ENCODE measurements around the gene CCND3. TPM values are rescaled to one million over a fixed set of nuclear protein-coding genes. Genes with fewer than 3 reads are reported as not detected.
A peak's percentile ranks its signal among the peaks of the same experiment; 100 is the strongest.

Gene CCND3
- total RNA-seq, 1 donor from 2014 or later = 11.8 TPM

DNA sequence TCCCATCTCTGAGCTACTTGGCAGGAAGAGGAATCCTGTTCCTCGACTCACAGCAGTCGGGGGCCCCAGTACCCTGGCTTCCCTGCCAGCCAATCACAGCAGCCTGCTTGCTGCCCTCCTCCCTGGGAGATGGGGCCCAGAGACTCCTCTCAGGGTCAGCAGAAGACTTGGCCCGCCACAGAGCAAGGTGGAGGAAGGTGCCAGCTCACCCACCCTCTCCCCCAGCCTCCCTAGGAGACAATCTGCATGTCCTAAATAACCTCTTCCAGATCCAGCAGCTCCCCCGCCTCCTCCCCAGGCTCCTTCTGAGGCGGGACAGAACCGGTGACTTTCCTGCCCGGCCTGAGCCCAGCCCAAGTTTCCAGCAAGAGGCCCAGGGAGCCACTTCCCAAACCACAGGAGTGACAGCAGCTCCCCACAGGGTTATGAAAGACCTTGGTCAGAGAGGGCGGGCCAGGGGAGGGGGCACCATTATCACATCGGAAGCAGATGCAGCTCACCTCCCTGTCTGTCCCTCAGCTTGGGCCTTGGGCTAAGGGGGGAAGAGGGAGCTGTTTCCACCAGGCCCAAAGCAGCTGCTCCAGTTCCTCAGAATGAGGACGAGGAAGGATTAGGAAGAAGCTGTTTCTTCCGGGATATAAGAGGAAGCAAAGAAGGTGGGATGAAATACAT, 2.3 kb downstream of the CCND3 start:
- DNase-seq (ENCODE audit: low read depth) (no peak), FAIRE-seq (no peak)
- Histone ChIP-seq H3K36me3 (ENCODE audit: control insufficient read depth, insufficient read depth, low read length) (peaks cover 15% of the 10 kb centered on the region), H3K27me3 (ENCODE audit: control insufficient read depth, insufficient read depth, low read length) (no peaks in the 10 kb centered on the region), H3K4me3 (ENCODE audit: low read depth, low read length) (no peak overlapping the region)
- TF ChIP-seq, protein P1, sequence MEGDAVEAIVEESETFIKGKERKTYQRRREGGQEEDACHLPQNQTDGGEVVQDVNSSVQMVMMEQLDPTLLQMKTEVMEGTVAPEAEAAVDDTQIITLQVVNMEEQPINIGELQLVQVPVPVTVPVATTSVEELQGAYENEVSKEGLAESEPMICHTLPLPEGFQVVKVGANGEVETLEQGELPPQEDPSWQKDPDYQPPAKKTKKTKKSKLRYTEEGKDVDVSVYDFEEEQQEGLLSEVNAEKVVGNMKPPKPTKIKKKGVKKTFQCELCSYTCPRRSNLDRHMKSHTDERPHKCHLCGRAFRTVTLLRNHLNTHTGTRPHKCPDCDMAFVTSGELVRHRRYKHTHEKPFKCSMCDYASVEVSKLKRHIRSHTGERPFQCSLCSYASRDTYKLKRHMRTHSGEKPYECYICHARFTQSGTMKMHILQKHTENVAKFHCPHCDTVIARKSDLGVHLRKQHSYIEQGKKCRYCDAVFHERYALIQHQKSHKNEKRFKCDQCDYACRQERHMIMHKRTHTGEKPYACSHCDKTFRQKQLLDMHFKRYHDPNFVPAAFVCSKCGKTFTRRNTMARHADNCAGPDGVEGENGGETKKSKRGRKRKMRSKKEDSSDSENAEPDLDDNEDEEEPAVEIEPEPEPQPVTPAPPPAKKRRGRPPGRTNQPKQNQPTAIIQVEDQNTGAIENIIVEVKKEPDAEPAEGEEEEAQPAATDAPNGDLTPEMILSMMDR (IDR thresholded peaks at IDR 0.05; ENCODE audit: insufficient read depth, low read length, severe bottlenecking) = no peak

DNA sequence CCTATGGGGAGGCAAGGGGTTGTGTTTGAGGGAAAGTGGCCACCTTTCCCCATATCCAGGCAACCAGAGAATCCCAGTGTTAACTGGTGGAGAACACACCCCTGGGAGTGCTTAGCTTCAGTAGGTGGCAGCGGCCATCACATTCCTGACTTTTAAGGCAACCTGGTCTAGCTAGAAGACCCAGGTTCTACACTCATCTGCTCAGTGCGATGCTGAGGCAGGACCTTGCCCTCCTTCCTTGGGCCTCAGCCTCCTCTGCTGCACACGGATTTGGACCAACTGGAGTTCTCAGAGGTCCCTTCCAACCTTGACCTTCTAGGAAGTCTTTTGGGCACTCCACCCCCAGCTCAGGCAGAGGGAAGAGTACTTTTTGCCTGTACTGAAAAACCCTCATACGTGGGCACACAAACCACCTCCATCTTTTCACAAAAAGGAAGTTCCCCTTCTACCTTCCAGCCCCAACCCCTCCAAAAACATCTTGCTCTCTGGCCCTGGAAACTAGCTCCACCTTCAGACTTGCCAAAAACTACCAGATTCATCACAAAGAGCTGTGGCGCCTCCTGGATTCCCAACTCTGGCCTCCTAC, 2.9 kb downstream of the CCND3 start:
- TF ChIP-seq, protein P1 (IDR thresholded peaks at IDR 0.05; ENCODE audit: insufficient read depth, low read length, severe bottlenecking) = no peak
- H3K36me3 ChIP-seq (ENCODE audit: control insufficient read depth, insufficient read depth, low read length) = peaks cover 15% of the 10 kb centered on the region
- no peak overlapping the region for H3K4me3 ChIP-seq (ENCODE audit: low read depth, low read length)
- H3K27me3 ChIP-seq (ENCODE audit: control insufficient read depth, insufficient read depth, low read length) = no peaks in the 10 kb centered on the region
- DNase-seq (ENCODE audit: low read depth) (no peak), FAIRE-seq (no peak)

DNA sequence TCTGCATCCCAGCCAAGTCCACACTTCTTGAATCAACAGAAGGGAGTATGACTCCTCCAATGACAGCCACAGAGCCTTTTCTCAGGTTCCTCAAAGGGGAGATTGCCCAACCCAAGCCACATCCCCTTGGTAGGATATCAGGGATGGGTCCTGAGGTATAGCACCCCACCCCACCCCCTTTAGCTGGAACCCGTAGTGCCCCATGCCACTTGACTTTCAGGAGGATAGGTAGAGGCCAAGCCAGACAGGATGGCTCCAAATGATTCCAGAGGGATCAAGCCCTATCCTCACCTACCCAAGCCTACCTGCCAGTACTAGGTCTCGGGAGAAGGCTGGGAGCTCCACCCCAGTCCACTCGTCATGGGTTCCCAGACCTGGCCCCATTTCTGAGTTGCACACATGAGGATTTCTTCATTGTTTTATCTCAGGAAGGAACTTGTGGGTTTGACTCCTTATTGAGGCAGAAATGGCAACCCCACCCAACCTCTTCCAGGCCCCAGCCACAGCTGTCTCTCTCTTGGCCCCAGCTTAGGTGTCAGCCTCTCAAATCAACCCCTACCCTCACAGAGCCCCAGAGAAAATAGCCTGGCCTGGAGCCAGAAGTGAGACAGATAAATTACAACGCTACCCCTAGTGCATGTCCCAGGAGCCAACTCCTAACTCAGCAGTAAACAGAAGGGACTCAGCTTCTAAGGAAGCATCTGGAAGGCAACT, 3.6 kb downstream of the CCND3 start:
- TF ChIP-seq, protein P1 (IDR thresholded peaks at IDR 0.05; ENCODE audit: insufficient read depth, low read length, severe bottlenecking) = no peak
- no peak for DNase-seq (ENCODE audit: low read depth)

DNA sequence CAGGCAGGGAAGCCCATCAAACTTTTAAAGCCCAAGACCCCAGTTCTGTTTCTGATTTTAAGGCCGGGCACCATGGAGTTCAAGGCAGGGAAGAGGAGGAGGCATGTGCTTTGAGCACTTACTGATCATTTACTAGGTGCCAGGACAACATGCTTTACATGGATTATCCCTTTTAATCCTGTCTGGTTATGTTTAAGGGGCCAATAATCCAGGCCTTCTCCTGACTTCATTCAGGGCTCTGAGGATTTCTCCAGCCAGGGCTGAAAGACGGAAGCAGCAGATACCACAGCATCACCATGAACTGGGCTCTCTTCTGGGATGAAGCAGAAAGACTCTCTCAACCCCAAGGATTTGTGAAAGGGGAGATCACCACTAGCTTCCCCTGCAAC, 4.1 kb downstream of the CCND3 start:
- DNase-seq (ENCODE audit: low read depth) = no peak
- no peak for FAIRE-seq
- TF ChIP-seq, protein P1 (IDR thresholded peaks at IDR 0.05; ENCODE audit: insufficient read depth, low read length, severe bottlenecking) = no peak
- Histone ChIP-seq H3K27me3 (ENCODE audit: control insufficient read depth, insufficient read depth, low read length) (no peaks in the 10 kb centered on the region), H3K4me3 (ENCODE audit: low read depth, low read length) (no peak overlapping the region), H3K36me3 (ENCODE audit: control insufficient read depth, insufficient read depth, low read length) (peaks cover 21% of the 10 kb centered on the region)

More for the DNA sequence above, 3.6 kb downstream of the CCND3 start:
- FAIRE-seq = no peak
- peaks cover 17% of the 10 kb centered on the region for H3K36me3 ChIP-seq (ENCODE audit: control insufficient read depth, insufficient read depth, low read length)
- H3K27me3 ChIP-seq (ENCODE audit: control insufficient read depth, insufficient read depth, low read length) = no peaks in the 10 kb centered on the region
- no peak overlapping the region for H3K4me3 ChIP-seq (ENCODE audit: low read depth, low read length)

DNA sequence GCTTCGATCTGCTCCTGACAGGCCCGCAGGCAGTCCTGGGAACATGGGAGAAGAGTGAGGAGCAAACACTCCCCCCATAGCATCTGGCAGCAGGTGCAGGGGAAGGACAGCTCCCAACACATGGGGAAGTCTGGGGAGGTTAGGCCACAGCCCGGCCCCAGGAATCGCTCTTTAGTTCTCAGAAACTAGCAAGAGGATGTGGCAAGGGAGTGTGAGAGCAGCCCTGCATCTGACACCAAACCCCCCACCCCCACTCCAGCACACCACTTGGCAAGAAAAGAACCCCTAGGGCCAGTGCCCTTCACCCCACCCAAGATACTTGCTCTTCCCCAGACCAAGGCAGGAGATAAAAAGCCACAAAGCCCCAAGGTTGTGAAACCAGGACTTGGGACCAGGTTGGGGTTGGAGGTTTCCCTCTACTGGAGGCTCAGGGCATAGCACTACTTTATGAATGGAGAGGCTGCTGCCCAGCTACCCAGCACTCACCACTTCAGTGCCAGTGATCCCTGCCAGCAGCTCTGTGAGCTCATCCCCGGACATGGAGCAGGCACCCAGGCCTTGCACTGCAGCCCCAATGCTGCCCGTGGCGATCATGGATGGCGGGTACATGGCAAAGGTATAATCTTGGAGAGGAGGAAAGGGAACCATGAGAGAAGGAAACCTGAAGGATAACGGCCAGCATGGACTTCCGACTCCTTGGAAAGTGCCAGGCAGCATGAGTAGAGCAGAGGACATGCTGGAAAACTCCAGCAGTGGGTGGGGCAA, 5.4 kb downstream of the CCND3 start:
- Histone ChIP-seq H3K36me3 (ENCODE audit: control insufficient read depth, insufficient read depth, low read length) (peaks cover 30% of the 10 kb centered on the region), H3K4me3 (ENCODE audit: low read depth, low read length) (no peak overlapping the region), H3K27me3 (ENCODE audit: control insufficient read depth, insufficient read depth, low read length) (no peaks in the 10 kb centered on the region)
- TF ChIP-seq, protein P1 (IDR thresholded peaks at IDR 0.05; ENCODE audit: insufficient read depth, low read length, severe bottlenecking) = peak; percentile 92
- FAIRE-seq (no peak), DNase-seq (ENCODE audit: low read depth) (peak; percentile 81)

Data from bronchial epithelial cell (primary cell).